Activated CD4-positive, alpha-beta memory T cell treated with anti-CD3 and anti-CD28 coated beads, Interleukin-2, amount 10 ng/mL, durations not matched to agents 7 days and 5 days (primary cell): ENCODE measurements around the gene TRAF1. TPM values are rescaled to one million over a fixed set of nuclear protein-coding genes. Genes with fewer than 3 reads are reported as not detected.

Experiments used
- CTCF ChIA-PET: fragments of 350-600 bp; sonication (Branson Sonifier 250); formaldehyde crosslinking; loops from one replicate; lab custom pipeline; 2021; ENCODE audit warnings: antibody characterized with exemption, inconsistent platforms; lab: Charles Lee
- POLR2A ChIA-PET: fragments of 350-600 bp; sonication (Branson Sonifier 250); formaldehyde crosslinking; loops from one replicate; lab custom pipeline; 2021; ENCODE audit warnings: antibody characterized with exemption; lab: Charles Lee
- DNase-seq: peaks from one replicate; pipeline ENCODE4 v3.0.0-alpha.2; 2020
- H3K27ac Mint-ChIP-seq: one replicate; pipeline ENCODE4 v1.8.0; 2021; ENCODE audit warnings: mild to moderate bottlenecking, mixed read lengths
- H3K27me3 Mint-ChIP-seq: one replicate; pipeline ENCODE4 v1.8.0; 2021; ENCODE audit warnings: mixed read lengths
- H3K36me3 Mint-ChIP-seq: one replicate; pipeline ENCODE4 v1.8.0; 2021; ENCODE audit warnings: low read depth, mixed read lengths
- H3K4me1 Mint-ChIP-seq: one replicate; pipeline ENCODE4 v1.8.0; 2021; ENCODE audit warnings: mixed read lengths
- H3K4me3 Mint-ChIP-seq: one replicate; pipeline ENCODE4 v1.8.0; 2021; ENCODE audit warnings: mild to moderate bottlenecking, mixed read lengths
- H3K9me3 Mint-ChIP-seq: one replicate; pipeline ENCODE4 v1.8.0; 2021; ENCODE audit warnings: mixed read lengths
- total RNA-seq, 2 experiments: library from RNA; stranded (reverse); gene quantifications; one replicate each; pipeline ENCODE4 v1.2.3, GENCODE V29; 2021

Gene TRAF1
- total RNA-seq, 2 experiments from 2014 or later: 73.6 to 74.3 TPM

GRCh38 chr9:120899490-120900068 lies 27.0 kb downstream of the TRAF1 start:
- no peak for DNase-seq
- Mint-ChIP-seq H3K4me1 (peaks cover 81% of the 10 kb centered on the region), H3K27me3 (no peaks in the 10 kb centered on the region), H3K36me3 (peaks cover 65% of the 10 kb centered on the region), H3K9me3 (no peaks in the 10 kb centered on the region), H3K4me3 (no peak overlapping the region), H3K27ac (peak overlapping the region; percentile 47)
- ChIA-PET CTCF (no interaction called here), POLR2A (interaction anchor here (0.7 to 35.8 kb wide), 6 partner anchors 7 to 42 kb away, joined by 3 to 1205 read pairs (median 6); partner anchors contain the start of gene TRAF1)

DNA sequence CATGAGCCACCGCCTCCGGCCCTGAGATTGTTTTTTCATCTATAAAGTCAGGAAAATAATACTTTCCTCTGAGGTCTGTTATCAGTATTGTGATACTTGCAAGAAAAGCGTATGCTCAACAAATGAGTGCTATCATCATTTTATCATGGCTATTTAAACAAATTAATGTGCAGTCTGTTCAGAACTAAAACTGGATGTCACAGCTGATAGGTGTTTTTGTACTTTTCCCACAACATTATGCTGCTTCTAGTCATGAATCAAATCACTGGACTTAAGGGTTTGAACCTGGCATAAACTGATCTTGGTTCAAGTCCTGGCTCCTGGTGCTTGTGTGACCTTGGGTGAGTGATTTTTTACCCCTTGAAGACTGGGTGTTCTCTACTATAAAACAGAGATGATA lies 28.2 kb downstream of the TRAF1 start:
- Mint-ChIP-seq H3K4me3 (no peak overlapping the region), H3K36me3 (peaks cover 56% of the 10 kb centered on the region)

GRCh38 chr9:120895951-120896350 lies 30.6 kb downstream of the TRAF1 start:
- Mint-ChIP-seq H3K36me3 (peaks cover 36% of the 10 kb centered on the region), H3K4me1 (peaks cover 81% of the 10 kb centered on the region), H3K27ac (peak overlapping the region; percentile 54), H3K9me3 (no peaks in the 10 kb centered on the region), H3K27me3 (no peaks in the 10 kb centered on the region), H3K4me3 (no peak overlapping the region)
- ChIA-PET POLR2A (interaction anchor here (1.2 to 35.8 kb wide), 9 partner anchors 7 to 99 kb away, joined by 3 to 1205 read pairs (median 14); partner anchors contain the start of genes PHF19 and TRAF1), CTCF (interaction anchor here (0.9 to 3.1 kb wide), 12 partner anchors 9 to 41 kb away, joined by 3 to 14 read pairs (median 4); no protein-coding TSS in a partner anchor)
- no peak for DNase-seq

More for the DNA sequence above, 28.2 kb downstream of the TRAF1 start:
- ChIA-PET POLR2A (interaction anchor here (1.6 to 35.8 kb wide), 3 partner anchors 11 to 31 kb away, joined by 15 to 1205 read pairs (median 31); partner anchors contain the start of gene TRAF1), CTCF (no interaction called here)
- no peak for DNase-seq
- no peaks in the 10 kb centered on the region for H3K9me3 Mint-ChIP-seq
- H3K27me3 Mint-ChIP-seq: no peaks in the 10 kb centered on the region
- peaks cover 77% of the 10 kb centered on the region for H3K4me1 Mint-ChIP-seq
- H3K27ac Mint-ChIP-seq: peak overlapping the region; percentile 66

- no peaks in the 10 kb centered on the region for H3K27me3 Mint-ChIP-seq
- H3K36me3 Mint-ChIP-seq: peaks cover 25% of the 10 kb centered on the region
- no peak overlapping the region for H3K4me3 Mint-ChIP-seq
- peak overlapping the region; percentile 94 for H3K27ac Mint-ChIP-seq
- no peaks in the 10 kb centered on the region for H3K9me3 Mint-ChIP-seq
- DNase-seq: no peak
- ChIA-PET CTCF (interaction anchor here (1.1 to 2.0 kb wide), 4 partner anchors 10 to 35 kb away, joined by 3 to 9 read pairs (median 4); no protein-coding TSS in a partner anchor), POLR2A (interaction anchor here (1.2 to 35.8 kb wide), 10 partner anchors 8 to 98 kb away, joined by 3 to 1205 read pairs (median 31); partner anchors contain the start of genes PHF19, PSMD5 and TRAF1)
- H3K4me1 Mint-ChIP-seq: peaks cover 83% of the 10 kb centered on the region
Measured at GRCh38 chr9:120894321-120895148, 32.1 kb downstream of the TRAF1 start.

- Mint-ChIP-seq H3K36me3 (peaks cover 26% of the 10 kb centered on the region), H3K27me3 (no peaks in the 10 kb centered on the region), H3K9me3 (no peaks in the 10 kb centered on the region), H3K4me1 (peaks cover 91% of the 10 kb centered on the region), H3K4me3 (peak overlapping the region; percentile 3), H3K27ac (peak overlapping the region; percentile 94)
- ChIA-PET POLR2A (interaction anchor here (1.2 to 35.8 kb wide), 8 partner anchors 9 to 50 kb away, joined by 3 to 1205 read pairs (median 49); partner anchors contain the start of genes PHF19, PSMD5 and TRAF1), CTCF (interaction anchor here (0.8 to 2.9 kb wide), 3 partner anchors 25 to 31 kb away, joined by 3 to 12 read pairs (median 4); no protein-coding TSS in a partner anchor)
- no peak for DNase-seq
Measured at GRCh38 chr9:120893611-120894307, 32.8 kb downstream of the TRAF1 start.

DNA sequence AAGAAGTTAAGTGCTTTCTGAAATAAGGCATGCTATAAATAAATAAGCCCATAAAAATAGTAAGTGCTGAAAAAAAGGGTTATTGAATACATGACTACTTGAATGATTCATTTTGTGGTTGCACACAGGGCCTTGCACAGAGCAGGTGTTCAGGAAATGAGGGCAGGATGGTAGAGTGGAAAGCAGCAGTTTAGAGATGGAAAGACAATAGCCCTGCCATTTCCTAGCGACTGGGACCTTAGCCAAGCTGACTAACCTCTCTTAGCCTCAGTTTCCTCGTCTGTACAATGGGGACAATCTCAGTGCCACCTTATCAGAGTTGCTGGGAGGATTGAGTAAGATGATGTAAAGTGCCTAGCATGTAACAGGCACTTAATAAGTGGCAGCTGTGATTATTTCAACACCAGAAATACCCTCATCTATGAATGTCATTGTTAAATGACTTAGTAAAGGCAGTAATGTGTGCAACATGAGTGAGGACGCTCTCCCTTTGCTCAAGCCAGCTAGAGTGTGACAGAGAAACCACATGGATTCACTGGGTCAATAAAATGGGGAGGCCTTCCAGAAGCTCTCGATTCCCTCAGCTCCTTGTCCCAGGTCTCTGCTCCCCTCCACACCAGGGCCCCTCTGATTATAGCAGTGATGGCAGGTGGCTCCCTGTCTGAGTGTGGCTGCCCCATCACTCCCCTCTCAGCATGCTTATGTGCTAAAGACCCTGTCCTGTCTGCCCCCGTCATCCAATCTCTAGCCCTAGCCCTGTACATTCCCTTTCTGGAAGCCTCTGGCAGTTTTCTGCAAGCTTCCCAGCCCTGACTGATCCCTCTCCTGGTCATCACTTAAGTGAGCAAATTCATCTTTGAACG lies 33.6 kb downstream of the TRAF1 start:
- POLR2A ChIA-PET: interaction anchor here (1.2 to 35.8 kb wide), 10 partner anchors 10 to 183 kb away, joined by 3 to 1205 read pairs (median 30); partner anchors contain the start of genes PHF19, PSMD5 and TRAF1
- peak overlapping the region; percentile 94 for H3K27ac Mint-ChIP-seq
- peaks cover 25% of the 10 kb centered on the region for H3K36me3 Mint-ChIP-seq
- no peaks in the 10 kb centered on the region for H3K9me3 Mint-ChIP-seq
- peak overlapping the region; percentile 65 for H3K4me3 Mint-ChIP-seq
- peaks cover 90% of the 10 kb centered on the region for H3K4me1 Mint-ChIP-seq
- no peaks in the 10 kb centered on the region for H3K27me3 Mint-ChIP-seq
- DNase-seq: peak; percentile 76
- CTCF ChIA-PET: interaction anchor here (0.8 to 5.7 kb wide), 6 partner anchors 15 to 37 kb away, joined by 3 to 59 read pairs (median 8); partner anchors contain the start of gene PHF19

DNA sequence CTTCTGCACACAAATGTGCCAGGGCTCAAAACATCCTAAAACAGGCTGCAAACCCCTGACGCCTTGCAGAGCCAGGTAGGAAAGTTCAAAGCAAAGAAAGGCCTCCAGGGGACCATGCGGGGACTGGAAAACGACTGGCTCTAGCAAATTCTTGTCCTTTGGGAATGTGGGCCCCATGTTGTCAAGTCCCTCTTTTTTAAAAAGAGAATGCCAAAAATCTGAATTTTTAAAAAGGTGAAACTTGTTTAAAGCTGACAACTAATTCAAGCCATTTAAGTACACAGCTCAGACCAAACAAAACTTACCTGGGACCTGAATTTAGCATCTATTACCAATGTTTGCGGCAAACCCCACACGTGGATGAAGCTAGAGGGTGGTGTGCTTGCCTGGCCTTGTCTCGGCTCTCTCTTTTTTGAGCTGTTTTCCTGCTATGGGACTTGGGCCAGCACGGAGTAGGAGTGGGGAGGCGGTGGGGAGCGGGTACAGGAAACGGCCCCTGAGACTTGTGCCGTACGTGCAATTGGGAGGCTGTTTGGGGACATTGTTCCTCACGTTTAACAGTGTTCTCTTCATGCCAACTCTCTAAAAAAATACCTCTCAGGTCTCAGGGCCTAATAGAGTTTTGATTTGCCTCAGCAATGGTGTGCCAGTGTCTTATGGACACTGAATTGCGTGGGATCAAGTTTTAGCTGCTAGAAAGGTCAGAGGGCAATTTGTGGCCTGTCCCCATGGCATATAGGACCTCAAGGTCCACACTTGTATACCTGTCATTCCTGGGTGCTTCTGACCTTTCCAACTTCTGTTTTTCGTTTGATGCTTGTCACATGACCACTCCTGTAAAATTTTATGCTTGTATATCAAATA lies 34.5 kb downstream of the TRAF1 start:
- CTCF ChIA-PET: interaction anchor here (1.1 to 5.7 kb wide), 8 partner anchors 14 to 46 kb away, joined by 3 to 59 read pairs (median 10); partner anchors contain the start of genes PHF19 and TRAF1
- peak overlapping the region; percentile 65 for H3K4me3 Mint-ChIP-seq
- H3K27me3 Mint-ChIP-seq: no peaks in the 10 kb centered on the region
- peaks cover 22% of the 10 kb centered on the region for H3K36me3 Mint-ChIP-seq
- DNase-seq: peak; percentile 40
- POLR2A ChIA-PET: interaction anchor here (1.0 to 35.8 kb wide), 12 partner anchors 9 to 310 kb away, joined by 3 to 1205 read pairs (median 28); partner anchors contain the start of genes FBXW2, PHF19, PSMD5 and RAB14
- H3K9me3 Mint-ChIP-seq: no peaks in the 10 kb centered on the region
- H3K4me1 Mint-ChIP-seq: peaks cover 86% of the 10 kb centered on the region
- H3K27ac Mint-ChIP-seq: peak overlapping the region; percentile 94

- Mint-ChIP-seq H3K4me1 (peaks cover 85% of the 10 kb centered on the region), H3K9me3 (no peaks in the 10 kb centered on the region), H3K27me3 (no peaks in the 10 kb centered on the region), H3K4me3 (peak overlapping the region; percentile 65), H3K36me3 (peaks cover 15% of the 10 kb centered on the region), H3K27ac (peak overlapping the region; percentile 94)
- DNase-seq: peak; percentile 81
- ChIA-PET CTCF (interaction anchor here (1.1 to 5.7 kb wide), 11 partner anchors 12 to 45 kb away, joined by 3 to 59 read pairs (median 8); partner anchors contain the start of genes PHF19 and TRAF1), POLR2A (interaction anchor here (1.0 to 35.8 kb wide), 12 partner anchors 8 to 310 kb away, joined by 3 to 1205 read pairs (median 28); partner anchors contain the start of genes CNTRL, FBXW2, PHF19 and PSMD5)
Measured at GRCh38 chr9:120891245-120891883, 35.2 kb downstream of the TRAF1 start.

GRCh38 chr9:120890320-120891244 lies 36.0 kb downstream of the TRAF1 start:
- peaks cover 15% of the 10 kb centered on the region for H3K36me3 Mint-ChIP-seq
- peak overlapping the region; percentile 94 for H3K27ac Mint-ChIP-seq
- H3K4me1 Mint-ChIP-seq: peaks cover 85% of the 10 kb centered on the region
- peak; percentile 41 for DNase-seq
- no peaks in the 10 kb centered on the region for H3K9me3 Mint-ChIP-seq
- CTCF ChIA-PET: interaction anchor here (0.7 to 5.7 kb wide), 16 partner anchors 12 to 49 kb away, joined by 3 to 59 read pairs (median 6); partner anchors contain the start of genes PHF19 and TRAF1
- POLR2A ChIA-PET: interaction anchor here (0.8 to 35.8 kb wide), 12 partner anchors 7 to 311 kb away, joined by 3 to 1205 read pairs (median 28); partner anchors contain the start of genes CNTRL, FBXW2, PHF19 and PSMD5
- no peaks in the 10 kb centered on the region for H3K27me3 Mint-ChIP-seq
- H3K4me3 Mint-ChIP-seq: peak overlapping the region; percentile 65
